ENCODE results near the gene PLOD3. TPM values are rescaled to one million over a fixed set of nuclear protein-coding genes. Genes with fewer than 3 reads are reported as not detected.
A peak's percentile ranks its signal among the peaks of the same experiment; 100 is the strongest.

The PLOD3 gene
- total and polyA plus RNA-seq, 2 of the 8 experiments (the other 6 are each of a cell fraction or from before 2014, with no cell fraction given), result 28.4 to 47.2 TPM

DNA sequence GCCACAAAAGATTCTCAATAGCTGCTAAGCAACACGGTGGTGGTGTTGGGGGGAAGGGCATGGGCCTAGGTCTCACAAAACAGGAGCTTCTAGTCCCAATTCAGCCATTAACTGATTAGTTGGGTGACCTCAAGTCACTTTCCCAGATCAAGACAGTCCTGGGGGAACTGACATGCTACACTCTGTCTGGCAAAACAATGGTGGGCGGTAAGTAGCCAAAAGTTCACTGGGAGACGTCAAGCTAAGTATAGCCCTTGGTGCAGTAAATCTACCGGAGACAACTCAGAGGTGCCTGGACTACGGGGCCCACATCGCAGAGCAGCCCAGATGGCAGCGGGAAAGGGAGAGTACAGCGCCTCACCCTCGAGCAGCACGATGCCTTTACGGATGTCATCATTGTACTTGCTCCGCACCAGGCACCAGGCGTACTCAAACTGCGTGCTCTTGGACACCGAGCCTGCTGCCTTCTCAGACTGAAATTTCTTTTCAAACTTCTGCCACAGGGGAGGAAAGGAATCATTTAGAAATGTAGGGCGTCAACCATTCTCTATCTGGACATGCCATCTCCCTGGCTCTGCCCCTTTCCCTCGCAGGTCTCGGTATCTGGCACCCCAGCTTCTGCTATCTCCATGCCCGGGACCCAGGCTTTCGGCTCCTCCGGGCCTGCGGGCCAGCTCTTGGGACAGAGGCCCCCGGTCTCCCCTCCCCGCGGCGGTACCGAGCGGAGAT is 26.4 kb upstream of the PLOD3 start:
- H3K79me1 ChIP-seq (ENCODE audit: low read depth, low read length), result peaks cover 10% of the 10 kb centered on the region
- no peak for TF ChIP-seq EZH2 (IDR thresholded peaks at IDR 0.05; ENCODE audit: low read depth, low read length, severe bottlenecking)
- peak; percentile 48; the same call in 1 of the 2 replicates for TF ChIP-seq GABPA (IDR thresholded peaks at IDR 0.05; ENCODE audit: borderline replicate concordance, insufficient read depth, low read length)
- no peak for TF ChIP-seq POU5F1 (IDR thresholded peaks at IDR 0.05; ENCODE audit: low read depth, low read length)
- TF ChIP-seq RAD21 (IDR thresholded peaks at IDR 0.05 in 1 of 2, conservative IDR thresholded peaks at IDR 0.05 in 1 of 2; ENCODE audit: low read depth in 2 of 2, low read length in 2 of 2), result peak in 1 of 2 experiments; percentile 75; a peak in 1 of 4 replicates
- no peak for TF ChIP-seq JUN (IDR thresholded peaks at IDR 0.05; ENCODE audit: low read depth, low read length)
- no peak for TF ChIP-seq ATF3 (IDR thresholded peaks at IDR 0.05; ENCODE audit: insufficient read depth, low read depth, low read length)
- TF ChIP-seq CBX5 (IDR thresholded peaks at IDR 0.05; ENCODE audit: low read depth, low read length), result no peak
- peak in 1 of 2 experiments; percentile 51; a peak in 1 of 4 replicates for TF ChIP-seq HDAC2 (IDR thresholded peaks at IDR 0.05; ENCODE audit: borderline replicate concordance in 1 of 2, low read depth in 2 of 2, low read length in 2 of 2)
- TF ChIP-seq YY1 (IDR thresholded peaks at IDR 0.05; ENCODE audit: low read depth, low read length), result 0 out of 2 replicates have a peak, but pooled peaks have one; percentile 20

More for the DNA sequence above, 26.4 kb upstream of the PLOD3 start:
- peaks cover 9% of the 10 kb centered on the region for H3K23me2 ChIP-seq (ENCODE audit: low read depth, low read length)
- no peak overlapping the region for H4K8ac ChIP-seq (ENCODE audit: extremely low read depth, insufficient read depth, low read length)
- peak overlapping the region; percentile 44; the same call in 1 of the 2 replicates for H2BK12ac ChIP-seq (ENCODE audit: low read depth, low read length)
- FAIRE-seq, result no peak
- H3K23ac ChIP-seq (ENCODE audit: insufficient read length), result no peak overlapping the region
- peak overlapping the region; percentile 97 for H2BK5ac ChIP-seq (ENCODE audit: low read depth, low read length)
- peak overlapping the region; percentile 28; the same call in 1 of the 2 replicates for H3K18ac ChIP-seq (ENCODE audit: extremely low read depth, low read length)
- no peak for DNase-seq (ENCODE audit: low read depth in 1 of 2, low spot score in 2 of 2)
- no peak overlapping the region for H4K91ac ChIP-seq (replicated peaks; ENCODE audit: insufficient read length, low read length)
- peaks cover 0 to 4% (median 0%) of the 10 kb centered on the region in 4 experiments; a peak in 2 of 8 replicates for H3K36me3 ChIP-seq (ENCODE audit: control insufficient read depth in 2 of 4, insufficient read depth in 4 of 4, low read length in 3 of 4)
- no peaks in the 10 kb centered on the region for H3K27me3 ChIP-seq (replicated peaks in 1 of 4; ENCODE audit: control insufficient read depth in 3 of 4, extremely low read depth in 1 of 4, insufficient read depth in 3 of 4, low read length in 3 of 4)
- H3K4me1 ChIP-seq (replicated peaks in 1 of 4; ENCODE audit: control insufficient read depth in 3 of 4, insufficient read depth in 4 of 4, low read length in 3 of 4), result peaks cover 0 to 6% (median 3%) of the 10 kb centered on the region in 4 experiments; a peak in 5 of 7 replicates
- peak overlapping the region; percentile 14 to 99 (median 98); a peak in 7 of 8 replicates for H3K4me3 ChIP-seq (ENCODE audit: extremely low read depth in 1 of 4, insufficient read depth in 2 of 4, low read depth in 3 of 4, low read length in 4 of 4)
- CTCF ChIA-PET (ENCODE audit: partially characterized antibody), result interaction anchor here (0.7 to 8.2 kb wide), 38 partner anchors 8 to 349 kb away, joined by 3 to 79 read pairs (median 5); partner anchors contain the start of genes MOGAT3, PLOD3, TRIM56 and VGF
- H4K5ac ChIP-seq (ENCODE audit: insufficient read length, low read depth, low read length), result no peak overlapping the region
- H2AFZ ChIP-seq (ENCODE audit: low read length), result no peak overlapping the region
- H3K4me2 ChIP-seq (ENCODE audit: insufficient read depth in 1 of 2, low read depth in 2 of 2, low read length in 2 of 2), result peak overlapping the region; percentile 65 to 99
- H3K56ac ChIP-seq (replicated peaks; ENCODE audit: insufficient read length, low read depth, low read length), result no peak overlapping the region
- peak overlapping the region in 2 of 4 experiments; percentile 34; a peak in 2 of 7 replicates for H3K9ac ChIP-seq (replicated peaks in 1 of 4; ENCODE audit: extremely low read depth in 1 of 4, low read depth in 3 of 4, low read length in 3 of 4)
- H2BK20ac ChIP-seq (ENCODE audit: low read length), result no peak overlapping the region
- H3K14ac ChIP-seq (ENCODE audit: insufficient read length), result no peak overlapping the region
- 52% methylated on average over 28 of the region's 28 CpGs; no CpG with 5 or more reads in 1 of the 2 experiments for WGBS, 2 experiments (ENCODE audit: extremely low coverage in 1 of 2, insufficient coverage in 1 of 2, insufficient read length in 1 of 2, insufficient replicate concordance in 2 of 2, low coverage in 1 of 2, low lambda C conversion rate in 2 of 2, missing lambda C conversion rate in 1 of 2)
- no peak overlapping the region for H2BK15ac ChIP-seq (ENCODE audit: low read length)
- peak overlapping the region; percentile 36 for H3K4ac ChIP-seq (replicated peaks; ENCODE audit: insufficient read length, low read depth, low read length)
- H2BK120ac ChIP-seq (replicated peaks; ENCODE audit: low read depth, low read length), result no peak overlapping the region
- peaks cover 0 to 34% of the 10 kb centered on the region in 2 experiments; a peak in 1 of 4 replicates for H3K79me2 ChIP-seq (ENCODE audit: control insufficient read depth in 1 of 2, insufficient read depth in 2 of 2, low read length in 2 of 2)
- no peak overlapping the region for H2AK5ac ChIP-seq (ENCODE audit: low read depth, low read length)
- POLR2A ChIA-PET (ENCODE audit: partially characterized antibody), result interaction anchor here (0.6 to 4.0 kb wide), 17 partner anchors 10 to 947 kb away, joined by 3 to 28 read pairs (median 3); partner anchors contain the start of genes PLOD3 and ZNHIT1
- H3K27ac ChIP-seq (ENCODE audit: low read depth, low read length), result no peak overlapping the region
- peaks cover 0 to 7% of the 10 kb centered on the region in 2 experiments for H4K20me1 ChIP-seq (replicated peaks in 1 of 2; ENCODE audit: control insufficient read depth in 1 of 2, insufficient read depth in 2 of 2, low read length in 2 of 2)
- H3K9me3 ChIP-seq (ENCODE audit: insufficient read depth in 2 of 2, low read depth in 1 of 2, low read length in 1 of 2), result no peaks in the 10 kb centered on the region
